HG02840 (cell line): ENCODE measurements around the gene ZNF423.

Source experiments
- ATAC-seq: cut with Tn5 transposase; IDR thresholded peaks from one replicate; pipeline ENCODE4 v1.9.1; 2021; ENCODE audit warnings: mild to moderate bottlenecking, moderate library complexity, moderate number of reproducible peaks; ENCODE audit not compliant: unreplicated experiment, low FRiP score

Gene ZNF423

GRCh38 chr16:49528060-49528865 is 327.6 kb downstream of the ZNF423 start:
- ATAC-seq, result no peak

- no peak for ATAC-seq
These were observed 328.3 kb downstream of the ZNF423 start for GRCh38 chr16:49527611-49528010.

GRCh38 chr16:49526860-49527365 is 329.0 kb downstream of the ZNF423 start:
- no peak for ATAC-seq

- no peak for ATAC-seq
These were observed 331.0 kb downstream of the ZNF423 start for GRCh38 chr16:49524947-49525315.

- ATAC-seq, result no peak
These were observed 331.5 kb downstream of the ZNF423 start for GRCh38 chr16:49524216-49524946.

- ATAC-seq, result no peak
These were observed 332.3 kb downstream of the ZNF423 start for GRCh38 chr16:49523435-49524159.

- no peak for ATAC-seq
These were observed 334.1 kb downstream of the ZNF423 start for GRCh38 chr16:49521734-49522325.

GRCh38 chr16:49520492-49521038 is 335.3 kb downstream of the ZNF423 start:
- no peak for ATAC-seq

- ATAC-seq, result no peak
These were observed 336.2 kb downstream of the ZNF423 start for GRCh38 chr16:49519741-49520140.

- no peak for ATAC-seq
These were observed 336.8 kb downstream of the ZNF423 start for GRCh38 chr16:49519008-49519656.

GRCh38 chr16:49516382-49517036 is 339.4 kb downstream of the ZNF423 start:
- ATAC-seq, result no peak

- no peak for ATAC-seq
These were observed 340.1 kb downstream of the ZNF423 start for GRCh38 chr16:49515861-49516260.

- no peak for ATAC-seq
These were observed 340.8 kb downstream of the ZNF423 start for GRCh38 chr16:49515016-49515565.

- ATAC-seq, result no peak
These were observed 341.6 kb downstream of the ZNF423 start for GRCh38 chr16:49514073-49514980.

GRCh38 chr16:49513040-49513439 is 342.9 kb downstream of the ZNF423 start:
- ATAC-seq, result no peak

GRCh38 chr16:49510654-49511305 is 345.1 kb downstream of the ZNF423 start:
- ATAC-seq, result no peak

- ATAC-seq, result no peak
These were observed 345.8 kb downstream of the ZNF423 start for GRCh38 chr16:49510141-49510540.
